Measurements from ENCODE around the gene LYPD8.

LYPD8 gene

GRCh38 chr1:248697907-248698306 lies 57.7 kb downstream of the LYPD8 start:
- DNase-seq (ENCODE audit: low read depth in 2 of 2), result no peak

GRCh38 chr1:248696774-248697173 lies 58.8 kb downstream of the LYPD8 start:
- no peak for DNase-seq (ENCODE audit: low read depth in 2 of 2)

GRCh38 chr1:248696261-248696660 lies 59.3 kb downstream of the LYPD8 start:
- DNase-seq (ENCODE audit: low read depth in 2 of 2), result no peak

- DNase-seq (ENCODE audit: low read depth in 2 of 2), result no peak
Observed at GRCh38 chr1:248695451-248696132, 60.0 kb downstream of the LYPD8 start.

- DNase-seq (ENCODE audit: low read depth in 2 of 2), result no peak
Observed at GRCh38 chr1:248691567-248692155, 63.9 kb downstream of the LYPD8 start.
